PC-3 (cell line): Measurements from ENCODE around the gene PDE11A.

Experiments
- EZH2 ChIP-seq: fragments of 300-600 bp; sonication (generic); IDR thresholded peaks from one replicate; pipeline ENCODE4 v1.6.1; 2017; ENCODE audit warnings: antibody characterized with exemption, mild to moderate bottlenecking, low read length; ENCODE audit not compliant: unreplicated experiment
- TF ChIP-seq, protein P1 (sequence below): fragments of 300-600 bp; sonication (generic); conservative IDR thresholded peaks from 2 replicates; pipeline ENCODE4 v1.5.1; 2017; ENCODE audit warnings: antibody characterized with exemption, low read depth, mild to moderate bottlenecking, low read length

DNA sequence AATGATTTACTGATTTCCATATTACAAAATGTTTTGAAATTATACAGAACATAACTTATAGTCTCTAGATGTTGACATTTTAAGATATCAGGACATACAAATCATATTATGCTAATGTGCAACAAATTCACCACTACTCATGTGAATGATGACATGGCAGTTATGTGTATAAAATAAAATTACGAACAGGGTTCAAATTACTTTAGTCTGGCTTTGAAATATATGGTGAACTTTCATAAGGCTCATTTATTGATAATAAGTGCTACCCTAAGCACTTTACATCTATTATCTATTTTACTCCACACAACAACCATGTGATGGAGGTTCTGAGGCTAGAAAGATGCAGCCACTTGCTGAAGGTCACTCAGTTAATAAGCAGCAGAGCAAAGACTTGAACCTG, 62.8 kb downstream of the PDE11A start:
- TF ChIP-seq EZH2, result no peak
- TF ChIP-seq, protein P1, sequence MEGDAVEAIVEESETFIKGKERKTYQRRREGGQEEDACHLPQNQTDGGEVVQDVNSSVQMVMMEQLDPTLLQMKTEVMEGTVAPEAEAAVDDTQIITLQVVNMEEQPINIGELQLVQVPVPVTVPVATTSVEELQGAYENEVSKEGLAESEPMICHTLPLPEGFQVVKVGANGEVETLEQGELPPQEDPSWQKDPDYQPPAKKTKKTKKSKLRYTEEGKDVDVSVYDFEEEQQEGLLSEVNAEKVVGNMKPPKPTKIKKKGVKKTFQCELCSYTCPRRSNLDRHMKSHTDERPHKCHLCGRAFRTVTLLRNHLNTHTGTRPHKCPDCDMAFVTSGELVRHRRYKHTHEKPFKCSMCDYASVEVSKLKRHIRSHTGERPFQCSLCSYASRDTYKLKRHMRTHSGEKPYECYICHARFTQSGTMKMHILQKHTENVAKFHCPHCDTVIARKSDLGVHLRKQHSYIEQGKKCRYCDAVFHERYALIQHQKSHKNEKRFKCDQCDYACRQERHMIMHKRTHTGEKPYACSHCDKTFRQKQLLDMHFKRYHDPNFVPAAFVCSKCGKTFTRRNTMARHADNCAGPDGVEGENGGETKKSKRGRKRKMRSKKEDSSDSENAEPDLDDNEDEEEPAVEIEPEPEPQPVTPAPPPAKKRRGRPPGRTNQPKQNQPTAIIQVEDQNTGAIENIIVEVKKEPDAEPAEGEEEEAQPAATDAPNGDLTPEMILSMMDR, result no peak
